Endothelial cell of umbilical vein (primary cell): ENCODE data around the gene MYRIP. TPM values are rescaled to one million over a fixed set of nuclear protein-coding genes. Genes with fewer than 3 reads are reported as not detected.

Experiments
- BruUV-seq: library from RNA; stranded (reverse); fragments of 400-500 nt; replicated peaks from 2 replicates; lab custom pipeline; 2021; lab: Mats Ljungman, UMichigan
- CTCF ChIA-PET: fragments of 300-600, 350-600 bp; sonication (Branson Sonifier 250); formaldehyde crosslinking; loops from one replicate; lab custom pipeline; 2021; ENCODE audit warnings: antibody characterized with exemption, inconsistent platforms; lab: Charles Lee
- POLR2A ChIA-PET: fragments of 300-600, 350-600 bp; sonication (Branson Sonifier 250); formaldehyde crosslinking; loops from one replicate; lab custom pipeline; 2021; ENCODE audit warnings: antibody characterized with exemption, inconsistent platforms; lab: Charles Lee
- DNase-seq: peaks from one replicate; pipeline ENCODE4 v3.0.0-alpha.2; 2011; ENCODE audit warnings: low read depth, low spot score
- FAIRE-seq: peaks from 2 replicates; lab custom pipeline; 2011; peaks lifted over from hg19 to GRCh38; lab: Jason Lieb, UNC
- H2AFZ ChIP-seq: 2 replicates; pipeline ENCODE4 v1.6.0; 2012; ENCODE audit warnings: low read depth, low read length, control low read depth, inconsistent platforms
- H3K27ac ChIP-seq: 2 replicates; pipeline ENCODE4 v1.5.1; 2011; ENCODE audit warnings: low read depth, mild to moderate bottlenecking, control low read depth, low read length, moderate library complexity; ENCODE audit not compliant: insufficient read depth
- H3K27me3 ChIP-seq, 2 experiments: 2 replicates each; pipeline versions ENCODE4 v1.6.0 to v1.6.1; 2011; ENCODE audit warnings: low read length in 2 of 2, mixed read lengths in 1 of 2; ENCODE audit not compliant: control insufficient read depth in 2 of 2, insufficient read depth in 2 of 2
- H3K36me3 ChIP-seq, 2 experiments: 2 replicates in 1 of 2; 3 replicates in 1 of 2; pipeline ENCODE4 v1.5.1; 2011; ENCODE audit warnings: low read length in 2 of 2, mild to moderate bottlenecking in 1 of 2, moderate library complexity in 1 of 2; ENCODE audit not compliant: control insufficient read depth in 2 of 2, insufficient read depth in 2 of 2; ENCODE audit errors: extremely low read depth in 1 of 2
- H3K4me1 ChIP-seq: 3 replicates; pipeline ENCODE4 v1.5.1; 2011; ENCODE audit warnings: mild to moderate bottlenecking, low read length; ENCODE audit not compliant: control insufficient read depth, insufficient read depth; ENCODE audit errors: extremely low read depth
- H3K4me2 ChIP-seq: 2 replicates; pipeline ENCODE4 v1.6.1; 2011; ENCODE audit warnings: low read length, control low read depth, mixed read lengths; ENCODE audit not compliant: insufficient read depth
- H3K4me3 ChIP-seq, 3 experiments: fragments of 200-600 bp in 1 of 3; sonication (generic), shearing (Covaris generic) in 1 of 3; replicated peaks in 1 of 3; 2 replicates each; pipeline ENCODE4 v1.5.1; 2011 to 2016; ENCODE audit warnings: control low read depth in 3 of 3, low read length in 3 of 3, mild to moderate bottlenecking in 2 of 3, inconsistent platforms in 1 of 3, low read depth in 1 of 3, moderate library complexity in 1 of 3; ENCODE audit not compliant: insufficient read depth in 1 of 3
- H3K79me2 ChIP-seq: 2 replicates; pipeline ENCODE4 v1.6.0; 2012; ENCODE audit warnings: low read length, inconsistent platforms; ENCODE audit not compliant: control insufficient read depth, insufficient read depth
- H3K9ac ChIP-seq: replicated peaks from 2 replicates; pipeline ENCODE3; 2011; ENCODE audit warnings: low read length, control low read depth; ENCODE audit not compliant: insufficient read depth; ENCODE audit errors: extremely low read depth
- H3K9me1 ChIP-seq: replicated peaks from 3 replicates; pipeline ENCODE4 v1.6.0; 2011; ENCODE audit warnings: mild to moderate bottlenecking, low read length; ENCODE audit not compliant: control insufficient read depth, insufficient read depth; ENCODE audit errors: extremely low read depth
- H3K9me3 ChIP-seq: replicated peaks from 2 replicates; pipeline ENCODE4 v1.5.1; 2012; ENCODE audit warnings: low read length, inconsistent platforms; ENCODE audit not compliant: control insufficient read depth, insufficient read depth
- H4K20me1 ChIP-seq: replicated peaks from 2 replicates; pipeline ENCODE3; 2011; ENCODE audit warnings: mild to moderate bottlenecking, low read length; ENCODE audit not compliant: control insufficient read depth, insufficient read depth; ENCODE audit errors: extremely low read depth
- CTCF ChIP-seq, 2 donors: IDR thresholded peaks; 1 replicate in 1 of 2; 2 replicates in 1 of 2; pipeline ENCODE4 v1.5.1; 2011; ENCODE audit warnings: low read length in 2 of 2, mild to moderate bottlenecking in 2 of 2, moderate library complexity in 2 of 2, control low read depth in 1 of 2, inconsistent platforms in 1 of 2, low read depth in 1 of 2; ENCODE audit not compliant: insufficient read depth in 1 of 2; ENCODE audit errors: extremely low read depth in 1 of 2
- EZH2 ChIP-seq: IDR thresholded peaks from 2 replicates; pipeline ENCODE4 v1.6.1; 2012; ENCODE audit warnings: borderline replicate concordance, low read depth, mild to moderate bottlenecking, moderate library complexity, low read length, inconsistent platforms; ENCODE audit not compliant: severe bottlenecking
- FOS ChIP-seq: IDR thresholded peaks from 2 replicates; pipeline ENCODE4 v1.6.1; 2011; ENCODE audit warnings: mild to moderate bottlenecking, low read length, moderate library complexity, borderline replicate concordance; ENCODE audit not compliant: insufficient read depth
- GATA2 ChIP-seq: IDR thresholded peaks from 2 replicates; pipeline ENCODE4 v1.7.0; 2011; ENCODE audit warnings: low read depth, mild to moderate bottlenecking, moderate library complexity, mixed read lengths, low read length; ENCODE audit not compliant: insufficient read length, insufficient read depth
- JUN ChIP-seq: IDR thresholded peaks from 2 replicates; pipeline ENCODE4 v1.6.1; 2011; ENCODE audit warnings: borderline replicate concordance, low read depth; ENCODE audit not compliant: insufficient read length, insufficient read depth
- MAX ChIP-seq: IDR thresholded peaks from 2 replicates; pipeline ENCODE4 v1.6.1; 2011; ENCODE audit not compliant: insufficient read depth, insufficient read length
- MYC ChIP-seq: IDR thresholded peaks from one replicate; pipeline ENCODE4 v1.6.1; 2011; ENCODE audit warnings: mild to moderate bottlenecking, low read depth, low read length
- POLR2A ChIP-seq: IDR thresholded peaks from 2 replicates; pipeline ENCODE4 v1.6.1; 2012; ENCODE audit warnings: low read depth, mild to moderate bottlenecking, control low read depth, low read length
- POLR2AphosphoS5 ChIP-seq: IDR thresholded peaks from 2 replicates; pipeline ENCODE4 v1.6.1; 2012; ENCODE audit warnings: low read depth, mild to moderate bottlenecking, control low read depth, low read length, moderate library complexity; ENCODE audit not compliant: insufficient read depth
- dilution Hi-C: fragments of 300-500 bp; cut with MboI; formaldehyde crosslinking; loops from one replicate; pipeline ENCODE4 v1.15.0; 2019; ENCODE audit warnings: low sequenced_read_pairs; ENCODE audit not compliant: extremely low pct_ligation_motif_present
- intact Hi-C: fragments of 100-400 bp; cut with micrococcal nuclease; formaldehyde crosslinking; loops from one replicate; pipeline ENCODE4 v1.10.0; 2022
- polyA plus RNA-seq, 4 experiments: library from polyadenylated mRNA; depleted of rRNA in 3 of 4; stranded (reverse) in 3 of 4; unstranded in 1 of 4; fragments of >200 nt; gene quantifications; 2 replicates each; pipeline versions ENCODE4 v1.2.1 to v1.2.3, GENCODE V29; 2011 to 2012; ENCODE audit warnings: missing spikeins in 1 of 4
- total RNA-seq: library from RNA; stranded (reverse); gene quantifications from 2 replicates; pipeline ENCODE4 v1.2.3, GENCODE V29; 2021

Gene MYRIP
- total and polyA plus RNA-seq, 2 donors (not counting 3 experiments of a cell fraction or from before 2014, with no cell fraction given) = 6.7 to 11.9 TPM

GRCh38 chr3:39917065-39917773 lies 107.8 kb downstream of the MYRIP start:
- intact Hi-C loops = no loop called here
- H3K79me2 ChIP-seq = no peaks in the 10 kb centered on the region
- no TSS peak for BruUV-seq
- TF ChIP-seq FOS (peak; percentile 66), EZH2 (no peak)
- H3K27me3 ChIP-seq = no peaks in the 10 kb centered on the region
- dilution Hi-C loops = no loop called here
- FAIRE-seq (no peak), DNase-seq (peak; percentile 69)
- H3K27ac ChIP-seq = peak overlapping the region; percentile 50
- H3K9ac ChIP-seq = no peak overlapping the region
- H3K4me3 ChIP-seq = peak overlapping the region in 1 of 3 experiments; percentile 21
- no peak overlapping the region for H2AFZ ChIP-seq
- ChIA-PET CTCF (interaction anchor here (0.6 to 2.0 kb wide), 4 partner anchors 9 to 124 kb away, joined by 3 to 5 read pairs (median 4); no protein-coding TSS in a partner anchor), POLR2A (interaction anchor here (0.6 kb wide), 1 partner anchor 152 kb away, joined by 4 read pairs; no protein-coding TSS in a partner anchor)
- H3K9me1 ChIP-seq = no peaks in the 10 kb centered on the region
- H4K20me1 ChIP-seq = no peaks in the 10 kb centered on the region
- peaks cover 14% of the 10 kb centered on the region for H3K4me1 ChIP-seq
- peak overlapping the region; percentile 91 for H3K4me2 ChIP-seq
- H3K9me3 ChIP-seq = no peaks in the 10 kb centered on the region
- H3K36me3 ChIP-seq = no peaks in the 10 kb centered on the region

GRCh38 chr3:39919281-39919680 lies 109.9 kb downstream of the MYRIP start:
- TF ChIP-seq MYC = no peak
- TF ChIP-seq GATA2 = no peak
- no peak for TF ChIP-seq FOS
- no peak for TF ChIP-seq POLR2AphosphoS5
- TF ChIP-seq EZH2 = no peak
- no peak for TF ChIP-seq POLR2A
- TF ChIP-seq JUN = no peak
- TF ChIP-seq CTCF (IDR thresholded peaks at IDR 0.05; ENCODE audit: extremely low read depth in 1 of 2, insufficient read depth in 1 of 2, low read depth in 1 of 2, low read length in 2 of 2) = no peak
- no peak for TF ChIP-seq MAX
- dilution Hi-C loops = no loop called here
- no peak for FAIRE-seq
- H3K9me1 ChIP-seq = no peaks in the 10 kb centered on the region
- H3K36me3 ChIP-seq = no peaks in the 10 kb centered on the region
- no peak overlapping the region for H2AFZ ChIP-seq
- no peaks in the 10 kb centered on the region for H3K27me3 ChIP-seq
- no peaks in the 10 kb centered on the region for H3K9me3 ChIP-seq
- POLR2A ChIA-PET = no interaction called here
- intact Hi-C loops = no loop called here
- H3K27ac ChIP-seq = no peak overlapping the region
- peaks cover 12% of the 10 kb centered on the region for H3K4me1 ChIP-seq
- no peak overlapping the region for H3K4me2 ChIP-seq
- H3K9ac ChIP-seq = no peak overlapping the region
- H3K4me3 ChIP-seq = no peak overlapping the region
- no peaks in the 10 kb centered on the region for H3K79me2 ChIP-seq
- CTCF ChIA-PET = interaction anchor here (1.6 kb wide), 1 partner anchor 8 kb away, joined by 8 read pairs; no protein-coding TSS in a partner anchor
- BruUV-seq = no TSS peak
- no peak for DNase-seq
- no peaks in the 10 kb centered on the region for H4K20me1 ChIP-seq
